Upper lobe of left lung (tissue), 4 donors: ENCODE measurements around the gene GPC5.

Source experiments
- CTCF ChIP-seq, 6 experiments: fragments of 450-650 bp in 4 of 6; fragments of 200-600 bp in 2 of 6; sonication (generic) in 2 of 6; IDR thresholded peaks; one replicate each; pipeline ENCODE4 v1.5.1; 2016 to 2019; ENCODE audit warnings: antibody characterized with exemption in 6 of 6
- EP300 ChIP-seq, 4 donors: sonication (generic); formaldehyde crosslinking; IDR thresholded peaks; one replicate each; pipeline ENCODE4 v1.5.1; 2017; ENCODE audit warnings: antibody characterized with exemption in 4 of 4, control low read depth in 2 of 4
- POLR2A ChIP-seq, 4 donors: fragments of 450-650 bp; IDR thresholded peaks; one replicate each; pipeline ENCODE4 v1.5.1; 2016 to 2017; ENCODE audit warnings: antibody characterized with exemption in 4 of 4, mild to moderate bottlenecking in 2 of 4
- POLR2AphosphoS5 ChIP-seq, 2 donors: sonication (generic); formaldehyde crosslinking; IDR thresholded peaks; one replicate each; pipeline ENCODE4 v1.5.1; 2017; ENCODE audit warnings: antibody characterized with exemption in 2 of 2

- TF ChIP-seq CTCF (IDR thresholded peaks at IDR 0.05) (no peak), POLR2AphosphoS5 (IDR thresholded peaks at IDR 0.05) (no peak), POLR2A (IDR thresholded peaks at IDR 0.05) (no peak), EP300 (IDR thresholded peaks at IDR 0.05) (no peak)
Measured at GRCh38 chr13:92172191-92172590, 773.8 kb downstream of the GPC5 start.
